Jurkat, Clone E6-1 (cell line): Measurements from ENCODE around the gene UBN1.

ENCODE experiments used
- DNase-seq: peaks from one replicate; pipeline ENCODE4 v3.0.0-alpha.2; 2011; ENCODE audit warnings: low read depth, low spot score
- H3K4me3 ChIP-seq: 2 replicates; pipeline ENCODE4 v1.5.1; 2011; ENCODE audit warnings: mild to moderate bottlenecking, low read length, control low read depth, moderate library complexity

Gene UBN1

DNA sequence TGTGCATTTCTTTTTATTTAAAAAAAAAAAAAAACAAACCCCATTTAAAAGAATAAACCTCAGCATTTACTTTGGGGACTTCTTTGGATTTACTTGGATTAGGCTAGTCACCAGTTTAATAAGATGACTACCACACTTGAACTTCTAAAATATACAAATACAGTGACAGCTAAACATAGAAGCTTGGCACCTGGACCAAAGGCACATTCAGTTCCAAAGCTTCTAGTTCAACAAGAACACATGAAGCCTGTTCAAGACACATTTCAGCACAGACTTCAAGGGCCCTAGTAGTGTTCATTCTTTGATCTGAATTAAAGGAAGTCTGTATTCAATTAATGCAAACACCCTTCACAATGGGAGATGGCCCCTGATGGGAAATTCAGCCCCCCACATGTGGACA is 33.2 kb upstream of the UBN1 start:
- no peak overlapping the region for H3K4me3 ChIP-seq
- DNase-seq, result no peak

DNA sequence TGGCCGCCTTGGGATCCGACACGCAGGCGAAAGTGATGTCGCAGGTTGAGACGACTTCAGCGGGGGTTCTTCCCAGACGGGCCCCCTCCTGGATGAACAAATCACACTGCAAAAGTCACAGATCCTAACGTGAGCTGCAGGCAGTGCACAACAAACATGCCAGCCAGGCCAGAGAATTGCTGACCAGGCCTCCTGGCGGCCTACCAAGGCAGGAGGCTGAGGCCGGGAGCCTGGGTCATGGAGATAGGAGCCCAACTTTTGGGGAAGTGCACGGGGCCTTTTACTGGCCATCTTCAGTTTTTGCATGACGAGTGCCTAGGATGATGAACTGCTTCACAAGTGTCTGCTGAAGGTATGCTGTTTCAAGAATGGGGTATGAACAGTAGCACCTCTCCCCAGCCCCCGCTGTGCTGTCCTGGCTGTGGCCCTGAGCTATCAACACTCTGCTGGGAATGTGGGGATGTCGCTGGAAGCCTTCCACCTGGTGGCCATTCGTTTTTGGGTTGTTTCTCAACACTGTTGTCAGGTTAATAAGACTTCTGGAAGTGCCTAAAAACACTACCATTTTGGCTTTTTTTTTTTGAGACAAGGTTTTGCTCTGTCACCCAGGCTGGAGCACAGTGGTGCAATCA is 32.6 kb upstream of the UBN1 start:
- no peak for DNase-seq
- no peak overlapping the region for H3K4me3 ChIP-seq

DNA sequence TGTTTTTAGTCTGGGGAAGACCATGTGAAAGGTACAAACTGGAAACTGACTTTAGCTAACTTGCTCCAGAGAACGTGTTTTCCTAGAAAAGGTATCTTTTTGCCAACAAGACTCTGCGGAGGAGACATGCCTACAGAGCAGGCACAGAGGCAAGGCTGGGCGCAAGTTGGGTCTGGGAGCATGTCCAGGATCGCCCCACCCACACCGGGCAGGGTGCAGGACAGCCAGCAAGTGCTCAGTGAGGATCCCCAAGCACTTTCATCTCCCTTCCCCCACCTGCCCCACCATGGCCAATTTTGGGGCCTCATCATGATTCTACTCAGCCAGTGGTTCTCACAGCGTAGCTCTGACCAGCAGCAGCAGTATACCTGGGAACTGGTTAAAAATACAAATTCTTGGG is 26.6 kb upstream of the UBN1 start:
- DNase-seq, result no peak
- H3K4me3 ChIP-seq, result no peak overlapping the region

DNA sequence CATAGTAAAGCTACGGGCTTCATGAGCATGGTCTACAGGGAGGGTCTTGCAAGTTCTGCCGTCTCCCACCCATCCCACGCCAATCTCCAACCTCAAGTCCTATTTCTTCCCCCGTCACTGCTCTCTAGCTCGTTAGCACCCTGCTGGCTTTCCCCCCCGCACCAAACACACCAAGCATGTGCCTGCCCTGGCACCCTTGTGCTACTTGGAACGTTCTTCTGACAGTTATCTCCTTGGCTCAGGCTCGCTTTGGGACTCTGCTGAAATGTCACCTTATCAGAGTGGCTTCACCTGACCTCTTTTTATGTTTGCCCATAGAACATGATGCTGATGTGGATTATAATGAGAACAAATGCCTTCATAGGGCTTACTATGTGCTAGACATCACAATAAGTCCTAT is 22.1 kb upstream of the UBN1 start:
- DNase-seq, result no peak
- H3K4me3 ChIP-seq, result no peak overlapping the region

DNA sequence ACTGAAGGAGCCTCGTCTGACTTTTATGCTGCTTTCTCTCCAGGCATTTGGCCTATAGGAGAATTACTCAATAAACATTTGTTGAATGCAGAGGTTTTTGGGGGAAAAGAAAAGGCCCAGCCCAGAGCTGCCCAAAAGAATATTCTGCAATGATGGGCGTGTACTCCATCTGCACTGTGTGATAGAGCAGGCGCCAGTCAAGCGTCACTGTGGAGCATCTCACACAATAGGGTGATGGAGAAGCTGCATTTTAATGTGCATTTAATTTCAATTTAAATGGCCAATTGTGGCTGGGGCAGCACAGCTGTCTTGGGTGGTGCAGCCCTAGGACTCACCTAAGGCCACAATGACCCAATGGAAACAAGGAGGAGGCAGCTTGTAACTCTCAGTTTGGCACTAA is 20.8 kb upstream of the UBN1 start:
- DNase-seq, result no peak
- H3K4me3 ChIP-seq, result no peak overlapping the region

DNA sequence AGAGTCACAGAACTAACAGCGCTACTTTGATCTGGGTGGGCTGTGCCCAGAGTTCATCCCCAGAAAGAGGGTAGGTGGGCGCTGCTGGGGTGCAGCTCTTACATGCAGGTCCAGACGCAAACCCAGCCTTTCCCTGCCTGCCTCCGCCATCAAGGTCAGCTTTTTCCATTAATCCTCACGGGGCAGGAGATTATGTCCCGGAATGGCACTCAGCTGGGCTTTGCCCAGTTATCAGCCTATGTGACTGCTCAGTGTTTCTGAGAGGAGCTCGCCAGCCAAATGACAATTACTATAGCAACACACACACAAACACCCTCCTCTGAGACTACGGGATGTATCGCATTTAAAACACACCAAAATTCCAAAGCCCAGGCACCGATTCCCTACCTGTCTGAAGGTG is 20.3 kb upstream of the UBN1 start:
- no peak overlapping the region for H3K4me3 ChIP-seq
- no peak for DNase-seq

DNA sequence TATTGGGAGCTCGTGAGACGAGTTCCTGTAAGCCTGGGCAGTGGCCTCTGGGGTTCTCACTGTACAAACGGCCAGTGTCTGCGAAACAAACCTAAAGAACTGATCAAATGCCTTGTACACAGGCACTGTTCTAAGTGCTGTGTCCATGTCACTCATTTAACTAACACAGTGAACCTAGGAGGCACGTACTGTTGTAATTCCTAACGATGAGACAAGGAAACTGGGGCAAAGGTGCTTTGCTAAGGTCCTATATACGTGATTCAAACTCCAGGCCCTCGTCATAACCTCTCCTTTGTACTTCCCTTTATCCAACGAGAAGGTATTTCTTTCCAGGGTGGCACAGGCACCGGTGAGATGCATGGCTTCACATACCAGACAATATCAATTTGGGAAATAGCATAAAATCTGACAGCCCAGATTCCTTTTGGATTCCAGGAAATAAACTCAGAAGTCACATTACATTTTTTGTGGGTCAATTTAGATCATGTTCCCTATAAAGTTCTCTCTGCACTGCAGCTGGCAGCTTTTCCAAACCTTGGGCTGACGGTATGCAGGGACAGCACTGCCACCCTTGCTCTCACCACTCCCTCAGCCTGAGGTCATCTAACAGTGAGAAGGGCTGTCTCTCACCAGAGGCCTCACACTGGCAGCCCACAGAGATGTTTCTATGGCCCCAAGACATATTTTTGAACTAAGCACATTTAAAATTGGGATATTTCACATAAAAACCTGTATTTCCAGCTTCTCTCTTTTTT is 18.5 kb upstream of the UBN1 start:
- DNase-seq, result no peak
- no peak overlapping the region for H3K4me3 ChIP-seq

DNA sequence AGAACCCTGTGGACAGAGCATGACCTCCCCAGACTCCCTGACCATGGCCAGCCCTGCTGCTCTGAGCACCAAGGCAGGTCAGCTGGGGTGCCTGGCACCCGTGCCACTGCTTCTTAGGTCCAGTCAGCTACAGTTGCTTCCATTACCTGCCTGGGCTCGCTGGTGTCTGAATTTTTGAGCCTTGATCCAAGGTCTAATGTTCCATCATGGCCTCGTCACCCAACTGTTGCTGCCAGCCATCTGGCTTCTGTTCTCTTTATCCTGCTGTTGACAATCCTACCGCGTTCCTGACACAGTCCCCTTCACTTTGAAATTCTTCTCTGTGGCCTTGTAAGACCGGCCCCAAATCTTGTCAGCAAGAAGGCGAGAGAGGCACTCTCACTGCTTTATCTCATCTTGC is 16.9 kb upstream of the UBN1 start:
- no peak for DNase-seq
- no peak overlapping the region for H3K4me3 ChIP-seq

DNA sequence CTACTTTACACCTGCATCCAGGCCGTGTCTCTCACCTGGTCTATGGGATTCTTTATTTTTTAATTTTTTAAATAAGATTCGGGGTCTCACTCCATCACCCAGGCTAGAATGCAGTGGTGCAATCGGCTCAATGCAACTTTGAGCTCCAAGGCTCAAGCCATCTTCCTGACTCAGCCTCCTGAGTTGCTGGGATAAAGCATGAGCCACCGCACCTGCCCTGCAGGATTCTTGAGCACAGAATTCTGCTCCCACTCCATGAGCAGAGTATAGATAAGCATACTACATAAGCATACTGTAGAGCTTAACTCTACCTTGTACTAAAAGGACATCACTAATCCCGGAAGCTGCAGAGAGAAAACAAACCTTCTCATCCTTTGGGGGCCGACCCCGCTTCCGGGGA is 15.7 kb upstream of the UBN1 start:
- DNase-seq, result no peak
- H3K4me3 ChIP-seq, result no peak overlapping the region

DNA sequence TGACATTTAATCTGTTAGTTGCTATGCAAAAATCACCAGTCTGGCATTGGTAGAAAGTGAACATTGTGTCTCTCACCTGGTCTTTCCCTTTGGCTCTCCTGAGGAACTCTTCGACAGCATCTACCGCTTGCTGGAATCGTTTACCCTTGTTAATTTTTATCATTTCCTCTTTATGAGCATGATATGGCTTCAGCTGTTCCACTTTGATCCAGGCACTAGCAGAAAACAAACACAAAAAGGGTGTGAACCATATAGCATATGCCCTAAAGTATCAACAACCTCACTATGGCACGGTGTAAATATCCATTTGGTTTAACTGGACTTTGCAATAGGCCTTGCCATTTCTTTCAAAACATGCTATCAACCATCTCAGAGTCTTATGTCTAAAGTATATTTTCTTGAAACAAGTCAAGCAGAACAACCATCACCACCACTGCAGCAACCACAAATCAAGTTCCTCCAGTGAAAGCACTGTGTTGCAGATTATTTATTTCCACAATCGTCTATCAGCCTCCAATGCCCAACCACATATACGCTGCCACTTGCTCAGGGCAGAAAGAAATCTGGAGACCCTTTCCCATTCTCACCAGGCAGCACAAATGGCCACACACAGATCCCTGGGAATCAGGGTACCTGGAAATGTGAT is 14.5 kb upstream of the UBN1 start:
- H3K4me3 ChIP-seq, result no peak overlapping the region
- DNase-seq, result no peak

DNA sequence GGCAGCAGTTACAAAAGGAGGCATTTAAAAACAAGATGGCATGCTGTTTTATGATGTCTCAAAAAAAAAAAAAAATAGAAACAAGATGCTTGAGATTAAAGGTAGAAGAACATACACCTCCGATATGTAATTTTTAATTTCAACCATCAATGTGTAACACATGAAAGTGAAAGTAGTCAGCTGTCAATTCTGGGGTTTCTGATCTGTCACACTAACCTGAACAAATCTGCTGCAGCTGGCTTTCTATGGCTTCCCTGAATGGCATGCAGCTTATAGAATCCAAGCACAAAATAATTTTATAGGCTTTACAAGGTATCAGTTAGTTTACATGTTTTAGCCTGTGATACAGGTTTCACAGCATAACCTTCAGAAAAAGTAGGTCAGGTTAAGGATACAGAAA is 13.7 kb upstream of the UBN1 start:
- DNase-seq, result no peak
- H3K4me3 ChIP-seq, result no peak overlapping the region

DNA sequence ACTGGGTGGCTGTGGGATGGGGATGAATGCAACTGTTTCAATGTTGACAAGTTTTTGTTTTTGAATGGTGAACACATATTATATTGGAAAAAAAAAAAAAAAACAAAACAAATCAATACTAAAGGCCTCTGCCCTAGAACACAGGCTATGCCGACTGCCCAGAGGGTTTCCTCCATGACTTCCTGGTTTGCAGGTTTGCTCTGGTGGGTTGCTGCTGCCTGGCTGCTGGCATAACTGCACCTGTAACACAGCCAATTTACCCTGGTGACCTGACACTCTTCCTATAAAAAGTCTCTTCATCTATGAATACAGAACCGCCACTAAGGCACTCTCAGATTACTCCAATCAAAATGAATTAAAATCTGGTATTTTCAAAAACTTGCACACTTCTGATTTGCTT is 10.6 kb upstream of the UBN1 start:
- no peak overlapping the region for H3K4me3 ChIP-seq
- DNase-seq, result no peak

DNA sequence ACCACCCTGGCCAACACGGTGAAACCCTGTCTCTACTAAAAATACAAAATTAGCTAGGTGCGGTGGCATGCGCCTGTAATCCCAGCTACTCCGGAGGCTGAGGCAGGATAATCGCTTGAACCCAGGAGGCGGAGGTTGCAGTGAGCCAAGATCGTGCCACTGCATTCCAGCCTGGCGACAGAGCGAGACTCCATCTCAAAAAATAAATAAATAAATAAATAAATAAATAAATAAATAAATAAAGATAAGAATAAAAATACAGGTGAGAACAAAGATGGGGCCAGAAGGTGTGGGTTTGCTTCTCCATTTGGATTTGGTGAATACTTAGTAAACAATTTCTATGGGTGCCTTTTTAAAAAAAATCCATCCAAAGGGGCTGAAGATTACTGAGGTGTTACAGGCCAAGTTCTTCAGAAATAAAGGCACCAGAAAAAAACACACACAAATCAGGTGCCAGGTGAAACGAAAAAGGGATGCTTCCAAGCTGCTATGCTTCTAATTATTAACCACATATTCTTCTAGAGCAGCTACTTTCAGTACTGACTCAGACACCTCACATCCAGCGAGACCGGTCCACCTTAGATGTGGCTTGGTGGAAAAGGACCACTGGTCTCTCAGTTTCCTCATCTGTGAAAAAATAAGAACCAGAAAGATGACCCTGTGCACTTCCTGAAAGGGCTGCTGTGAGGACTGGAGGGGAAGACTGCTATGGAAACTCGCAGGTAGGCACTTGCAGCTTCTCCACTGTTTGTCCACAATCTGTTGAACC is 9.4 kb upstream of the UBN1 start:
- no peak overlapping the region for H3K4me3 ChIP-seq
- DNase-seq, result no peak

DNA sequence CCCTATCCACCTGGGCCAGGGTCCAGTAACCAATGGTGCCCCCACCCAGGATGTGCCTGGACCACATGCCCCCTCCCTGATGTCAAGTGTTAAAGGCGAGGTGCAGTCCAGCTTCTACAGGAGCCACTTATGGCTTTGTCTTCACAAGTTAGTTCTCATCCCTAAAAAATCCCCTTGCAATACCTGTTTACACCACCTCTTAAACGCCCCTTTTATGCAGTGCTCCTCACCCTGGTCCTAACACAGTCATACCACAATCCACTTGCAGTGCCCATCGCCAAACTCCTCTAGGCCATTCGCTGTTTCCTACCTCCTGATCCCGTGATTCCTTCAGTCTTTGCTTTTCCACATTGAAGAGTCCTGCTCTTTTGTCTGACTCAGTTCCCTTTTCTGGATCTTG is 7.3 kb upstream of the UBN1 start:
- no peak overlapping the region for H3K4me3 ChIP-seq
- DNase-seq, result no peak

DNA sequence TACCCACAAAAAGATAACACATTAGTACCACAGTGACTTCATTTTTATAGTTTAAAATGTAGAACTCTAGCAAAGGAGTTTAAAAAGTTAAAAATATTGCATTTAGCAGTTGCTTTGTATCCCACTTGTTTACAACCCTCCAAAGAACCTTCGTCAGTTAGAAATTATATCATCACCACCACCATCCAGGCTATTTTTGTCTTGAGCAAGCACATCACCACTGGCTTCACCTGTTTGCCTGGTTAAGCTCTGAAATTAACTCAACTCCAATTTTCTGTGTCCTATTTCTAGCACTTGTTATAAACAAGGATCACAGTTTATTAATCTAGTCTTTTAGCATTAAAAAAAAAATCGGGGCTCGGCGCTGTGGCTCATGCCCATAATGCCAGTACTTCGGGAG is 6.3 kb upstream of the UBN1 start:
- no peak overlapping the region for H3K4me3 ChIP-seq
- DNase-seq, result no peak

DNA sequence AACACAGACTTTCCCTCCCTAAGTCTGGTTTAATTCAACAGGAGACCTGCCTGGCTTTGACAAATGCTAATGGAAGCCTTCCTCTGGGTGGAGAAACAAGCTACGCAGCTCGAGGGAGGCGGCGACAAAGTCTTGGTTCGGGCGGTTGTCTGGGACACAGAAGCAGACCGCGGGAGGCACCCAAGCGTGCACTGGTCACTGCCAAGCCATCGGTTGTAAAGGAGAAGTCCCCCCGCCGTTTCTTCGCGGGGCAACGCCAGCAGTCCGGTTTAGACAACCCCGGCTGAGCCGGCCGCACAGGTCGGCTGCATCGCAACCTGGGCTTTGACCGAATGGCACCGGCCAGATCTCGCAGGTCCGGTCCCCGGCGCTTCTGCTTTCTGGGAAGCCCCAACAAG is 779 bp upstream of the UBN1 start:
- no peak for DNase-seq
- peak overlapping the region; percentile 87 for H3K4me3 ChIP-seq

DNA sequence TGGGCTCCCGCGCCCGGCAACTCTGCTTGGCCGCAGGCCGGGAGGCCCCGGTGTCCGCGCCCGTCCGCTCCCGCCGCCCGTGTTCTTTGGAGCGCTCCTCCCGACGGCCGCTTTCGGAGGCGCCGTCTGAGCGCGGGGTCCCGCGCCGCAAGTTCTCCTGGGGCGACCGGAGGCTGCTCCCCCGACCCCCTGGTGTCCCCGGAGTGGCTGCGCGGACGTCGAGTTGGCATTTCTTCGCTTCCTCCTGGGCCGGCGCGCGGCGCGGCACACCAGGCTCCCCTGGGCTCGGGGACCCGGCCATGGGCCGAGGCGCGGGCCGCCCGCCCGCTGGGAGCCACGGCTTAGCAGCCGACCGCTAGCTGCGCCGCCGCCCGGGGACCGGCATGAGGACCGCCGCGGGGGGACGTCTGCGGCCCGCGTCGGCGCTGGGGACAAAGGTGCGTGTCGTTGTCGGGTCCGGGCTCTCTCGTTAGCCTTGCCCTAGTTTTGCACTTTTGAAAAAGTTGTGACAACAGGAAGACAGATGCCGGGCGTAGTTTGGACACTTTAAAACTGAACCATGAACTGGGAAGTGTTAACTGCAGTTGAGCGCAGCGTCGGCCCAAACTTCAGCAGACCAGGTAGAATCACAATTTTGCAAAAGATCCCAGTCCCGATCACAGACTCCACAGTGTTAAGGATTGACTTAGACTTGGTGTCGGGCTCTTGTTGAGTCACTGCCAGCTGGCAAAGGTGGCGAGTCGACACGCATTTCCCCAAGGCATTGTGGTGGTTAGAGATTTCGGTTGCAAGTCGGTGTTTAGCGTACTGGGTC is 700 bp downstream of the UBN1 start:
- peak overlapping the region; percentile 75 for H3K4me3 ChIP-seq
- DNase-seq, result peak; percentile 19

DNA sequence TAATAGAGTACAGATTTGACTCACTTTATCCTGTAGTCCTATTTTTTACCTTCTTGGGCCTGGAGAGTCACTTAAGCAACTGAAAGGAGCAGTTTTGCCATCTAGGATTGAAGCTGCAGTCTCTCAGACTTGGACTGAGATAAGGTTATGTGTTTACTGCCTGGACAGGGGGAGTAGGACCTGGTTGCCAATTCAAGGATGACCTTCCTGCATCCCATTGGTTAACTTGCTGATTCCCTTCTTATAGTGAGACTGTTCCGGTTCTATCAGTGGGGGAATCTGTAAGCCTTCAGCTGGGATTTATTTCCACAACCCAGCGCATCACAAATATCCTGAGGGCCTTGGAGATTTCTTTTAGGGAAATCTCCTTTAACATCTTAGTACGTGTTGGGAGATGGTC is 2.9 kb downstream of the UBN1 start:
- H3K4me3 ChIP-seq, result no peak overlapping the region
- DNase-seq, result no peak

DNA sequence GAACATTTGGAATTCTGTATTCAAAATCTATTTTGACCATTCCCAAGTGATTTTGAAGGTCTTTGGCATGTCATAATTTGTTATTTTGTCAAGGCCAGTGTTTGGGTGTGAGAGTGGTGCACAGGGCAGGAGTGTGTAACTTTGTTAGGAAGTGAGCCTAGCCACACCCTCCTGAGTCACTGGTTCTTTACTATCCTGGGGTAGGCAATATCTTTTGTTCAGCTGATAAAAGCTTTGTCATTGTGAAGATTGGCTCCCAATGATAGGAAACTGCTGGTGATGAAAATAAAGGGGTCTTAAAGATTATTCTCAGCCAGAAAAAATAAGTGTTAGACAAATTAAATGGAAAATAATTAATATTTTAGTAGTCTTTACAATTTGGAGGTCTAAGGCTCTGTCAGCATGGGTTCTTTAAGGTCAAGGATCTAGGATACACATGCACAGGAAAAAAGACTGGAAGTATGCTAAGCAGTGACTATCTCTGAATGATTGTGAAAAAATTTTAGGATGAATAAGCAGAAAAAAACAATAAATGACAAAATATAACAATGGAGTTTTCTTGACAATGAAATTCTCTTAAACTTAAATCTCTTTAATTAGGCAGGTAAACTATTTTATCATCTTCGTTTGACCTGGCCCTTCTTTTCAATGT is 5.1 kb downstream of the UBN1 start:
- no peak for DNase-seq
- no peak overlapping the region for H3K4me3 ChIP-seq
